GM19351 (cell line): ENCODE results near the gene INCA1.

Experiments
- ATAC-seq: cut with Tn5 transposase; IDR thresholded peaks from one replicate; pipeline ENCODE4 v1.9.1; 2021; ENCODE audit warnings: mild to moderate bottlenecking, moderate library complexity; ENCODE audit not compliant: unreplicated experiment

Gene INCA1

DNA sequence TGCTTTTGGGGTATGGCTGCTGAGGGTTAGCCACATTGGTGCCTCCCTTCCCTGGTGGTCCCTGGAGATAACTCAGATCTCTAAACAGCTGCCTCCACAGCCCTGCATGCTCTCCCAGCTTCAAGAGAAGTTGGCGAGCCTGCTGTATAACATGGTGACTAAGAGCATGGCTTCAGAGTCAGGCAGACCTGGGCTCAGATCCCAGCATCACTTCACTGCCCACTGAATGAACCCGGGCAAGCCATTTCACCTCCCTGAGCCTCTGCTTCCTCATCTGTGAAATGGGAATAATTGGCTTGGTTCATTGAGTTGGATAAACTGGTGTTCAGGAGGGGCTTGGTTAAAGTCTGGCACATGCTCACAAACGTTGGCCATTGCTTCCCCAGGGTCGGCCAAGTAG, 17.0 kb upstream of the INCA1 start:
- no peak for ATAC-seq

DNA sequence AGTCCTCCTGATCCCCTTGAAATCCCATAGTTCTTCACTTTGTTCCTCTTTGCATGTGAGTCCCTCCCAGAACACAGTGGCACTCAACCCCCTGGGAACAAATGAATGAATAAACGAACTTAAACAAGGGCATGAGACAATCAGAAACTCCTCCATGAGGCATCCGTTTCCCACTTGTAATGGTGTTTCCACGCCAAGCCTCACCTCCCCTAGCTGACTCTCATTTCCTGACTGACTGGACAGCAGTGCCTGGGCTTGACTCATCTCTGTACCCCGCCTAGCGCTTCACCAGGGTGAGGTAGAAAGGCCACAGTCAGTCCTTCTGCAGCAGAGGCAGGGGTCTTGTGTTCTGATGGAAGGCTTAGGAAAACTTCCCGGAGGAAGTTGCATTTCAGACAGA, 14.6 kb upstream of the INCA1 start:
- peak; percentile 43 for ATAC-seq

DNA sequence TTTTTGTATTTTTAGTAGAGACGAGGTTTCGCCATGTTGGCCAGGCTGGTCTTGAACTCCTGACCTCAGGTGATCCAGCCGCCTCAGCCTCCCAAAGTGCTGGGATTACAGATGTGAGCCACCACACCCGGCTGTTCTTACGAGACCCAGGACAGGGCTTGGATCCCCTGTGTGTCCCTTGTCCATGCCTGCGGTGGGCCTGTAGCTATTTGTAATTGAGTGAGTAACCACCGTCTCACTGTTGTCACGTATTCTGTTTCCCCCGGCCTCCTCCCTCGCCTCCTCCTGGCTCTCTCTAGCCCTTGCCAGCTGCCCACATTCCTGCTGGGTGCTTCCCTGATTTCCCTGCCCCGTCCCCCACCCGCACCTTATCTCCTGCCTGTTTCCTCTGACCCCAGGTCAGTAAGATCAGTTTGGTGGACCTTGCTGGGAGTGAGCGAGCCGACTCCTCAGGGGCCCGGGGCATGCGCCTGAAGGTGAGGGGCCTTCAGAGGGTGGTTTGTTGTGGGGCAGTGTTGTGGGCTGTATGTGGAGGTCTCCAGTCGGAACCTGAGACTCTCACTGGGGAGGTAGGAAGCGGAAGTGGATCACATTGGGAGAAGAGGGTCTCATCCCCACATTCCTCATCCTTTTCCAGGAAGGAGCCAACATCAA, 6.0 kb upstream of the INCA1 start:
- no peak for ATAC-seq

DNA sequence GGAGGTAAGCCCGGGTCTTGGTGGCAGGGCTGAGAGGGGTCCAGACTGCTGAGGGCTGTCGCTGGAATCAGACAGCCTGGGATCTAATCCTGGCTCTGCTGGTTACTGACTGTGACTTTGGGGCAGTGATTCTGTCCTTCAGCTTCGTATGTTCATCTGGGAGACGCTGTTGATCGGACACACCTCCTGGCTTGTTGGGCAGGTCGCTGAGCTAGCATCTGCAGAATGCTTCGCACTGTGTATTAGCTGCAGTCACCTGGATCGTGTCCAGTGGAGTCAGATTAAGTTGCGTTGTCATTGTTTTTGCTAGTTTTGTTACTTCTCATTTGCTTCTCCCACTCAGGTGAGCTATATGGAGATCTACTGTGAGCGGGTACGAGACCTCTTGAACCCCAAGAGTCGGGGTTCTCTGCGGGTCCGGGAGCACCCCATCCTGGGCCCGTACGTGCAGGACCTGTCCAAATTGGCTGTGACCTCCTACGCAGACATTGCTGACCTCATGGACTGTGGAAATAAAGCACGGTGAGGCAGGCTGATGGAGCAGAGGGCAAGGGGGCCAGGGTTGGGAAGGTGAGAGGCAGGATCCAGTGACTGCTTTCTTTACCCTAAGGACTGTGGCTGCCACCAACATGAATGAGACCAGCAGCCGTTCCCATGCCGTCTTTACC, 4.9 kb upstream of the INCA1 start:
- no peak for ATAC-seq

DNA sequence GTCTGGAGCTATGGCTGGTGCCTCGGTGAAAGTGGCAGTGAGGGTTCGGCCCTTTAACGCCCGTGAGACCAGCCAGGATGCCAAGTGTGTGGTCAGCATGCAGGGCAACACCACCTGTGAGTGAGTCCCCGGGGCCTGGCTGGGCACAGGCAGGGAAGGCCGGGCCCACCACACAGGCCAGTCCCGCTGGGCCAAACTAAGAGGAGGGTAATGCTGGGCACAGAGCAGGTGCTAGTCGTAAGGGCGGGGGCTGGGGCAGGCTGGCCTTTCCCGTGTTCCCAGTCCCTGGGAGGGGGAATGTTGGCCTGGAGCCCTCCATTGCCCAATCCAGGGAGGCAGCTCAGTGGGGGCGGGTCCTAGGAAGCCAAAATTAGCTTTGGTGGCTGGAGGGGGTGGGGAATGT, 2.9 kb upstream of the INCA1 start:
- ATAC-seq, result no peak

DNA sequence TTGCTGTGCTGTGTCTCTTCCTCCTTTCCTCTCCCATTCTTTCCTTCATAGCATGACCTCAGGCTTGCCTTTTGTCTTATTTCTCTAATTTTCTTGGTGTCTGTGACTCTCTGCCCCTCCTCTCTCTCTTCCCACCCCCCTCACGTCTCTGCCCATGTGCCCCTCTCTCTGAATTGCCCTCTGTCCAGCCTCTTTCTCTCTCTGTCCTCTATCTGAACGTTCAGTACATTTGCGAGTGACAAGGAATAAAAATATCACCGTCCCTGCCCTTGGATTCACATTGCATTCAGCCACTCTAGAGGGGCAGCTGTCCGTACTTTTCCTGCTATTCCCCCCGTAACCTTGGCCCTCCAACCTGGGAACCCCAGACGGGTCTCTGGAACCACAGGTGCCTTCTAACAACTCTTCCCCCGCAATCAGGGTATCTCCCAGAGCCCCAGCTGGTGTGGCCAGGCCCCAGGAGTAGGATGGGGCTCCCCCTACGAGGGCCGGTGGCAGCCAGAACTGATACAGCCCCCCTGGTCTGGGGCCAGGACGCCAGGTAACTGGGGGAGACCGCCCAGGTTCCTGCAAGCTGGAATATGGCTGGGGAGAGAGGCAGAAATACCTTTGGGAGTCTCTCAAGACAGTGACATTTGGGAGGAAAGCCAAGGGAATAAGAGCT, 2.2 kb upstream of the INCA1 start:
- ATAC-seq, result no peak

DNA sequence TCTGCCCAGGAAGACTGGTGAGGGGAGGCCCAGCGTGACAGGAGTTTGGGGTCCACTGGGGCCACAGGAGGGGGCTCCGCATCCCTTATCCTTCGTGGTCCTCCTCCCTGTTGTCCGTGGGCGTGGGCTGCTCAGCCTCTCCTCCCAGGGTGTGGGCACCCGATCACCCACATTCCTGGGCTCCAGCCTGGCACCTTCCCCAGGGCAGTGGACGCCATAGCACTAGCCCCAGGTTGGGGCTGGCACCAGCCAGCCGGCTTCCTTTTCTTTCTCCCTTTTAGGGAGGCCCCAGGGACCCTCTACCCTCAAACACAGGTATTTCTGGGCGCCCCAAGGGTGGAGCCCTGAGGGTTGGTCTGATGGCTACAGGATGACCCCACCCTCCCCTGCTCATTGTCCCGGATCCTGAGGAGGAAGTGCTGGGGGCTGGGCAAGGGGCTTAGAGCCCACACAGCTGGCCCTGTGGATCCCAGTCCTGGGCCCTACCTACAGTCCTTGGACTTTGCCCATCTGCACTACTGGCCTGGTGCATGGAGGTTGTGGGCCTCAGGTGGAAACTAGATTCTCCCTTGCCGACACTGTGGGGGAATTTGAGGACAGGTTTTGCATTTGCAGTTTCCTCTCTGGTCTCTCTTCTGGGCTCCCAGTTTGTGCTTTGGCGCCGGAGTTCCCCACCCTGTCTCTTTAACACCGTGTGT, 1.6 kb upstream of the INCA1 start:
- no peak for ATAC-seq

DNA sequence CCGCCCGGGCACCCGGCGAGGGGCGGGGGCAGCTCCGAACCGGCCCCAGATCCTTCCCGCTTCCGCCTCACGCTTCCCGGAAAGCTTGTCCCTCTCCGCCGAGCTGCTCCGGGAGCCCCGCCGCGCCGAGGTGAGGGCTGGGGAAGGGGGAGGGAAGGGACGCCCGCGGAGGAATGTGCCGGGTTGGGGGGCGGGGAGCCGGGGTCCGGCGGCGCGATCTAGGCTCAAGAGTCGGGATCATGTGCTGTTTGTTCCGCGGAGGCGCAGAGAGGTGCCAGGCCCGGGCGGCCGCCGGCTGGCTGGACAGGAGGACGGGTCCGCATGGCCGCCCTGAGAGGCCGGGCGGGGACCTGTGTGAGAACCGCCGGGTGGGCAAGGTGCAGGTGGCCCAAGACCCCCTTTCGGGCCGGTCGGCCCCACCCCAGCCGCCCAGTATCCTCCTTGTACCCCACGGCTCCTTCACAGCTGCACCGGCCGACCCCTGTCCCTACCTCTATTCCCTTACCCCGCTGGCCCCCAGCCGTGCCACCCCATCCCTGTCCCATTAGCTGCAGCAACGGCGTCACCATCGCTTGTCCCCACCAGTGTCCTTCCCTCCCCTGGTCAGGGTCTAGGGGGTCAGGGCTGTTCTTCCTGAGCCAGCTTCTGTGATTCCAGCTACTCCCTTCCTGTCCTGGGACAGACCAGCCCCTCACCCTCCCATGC, 857 bp upstream of the INCA1 start:
- ATAC-seq, result no peak

DNA sequence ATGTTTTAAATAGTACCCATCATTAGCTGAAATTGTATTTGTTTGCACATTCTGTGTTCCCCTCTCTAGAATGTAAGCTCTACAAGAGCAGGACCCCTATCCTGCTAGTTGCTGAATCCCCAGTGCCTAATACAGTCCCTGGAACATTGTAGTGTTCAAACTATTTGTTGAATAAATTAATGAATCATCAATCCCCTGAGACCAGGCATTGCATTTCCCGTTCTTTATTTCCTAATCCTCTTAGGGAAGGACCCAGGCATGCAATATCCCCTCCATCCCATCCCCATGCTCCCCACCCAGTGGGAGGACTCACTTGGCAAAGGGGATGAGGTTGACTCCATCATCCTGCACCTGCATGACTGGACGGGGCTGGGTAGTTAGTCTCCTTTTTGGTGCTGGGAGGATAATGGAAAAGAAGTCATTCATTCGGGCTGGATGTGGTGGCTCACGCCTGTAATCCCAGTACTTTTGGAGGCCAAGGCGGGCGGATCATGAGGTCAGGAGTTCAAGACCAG, 3.2 kb downstream of the INCA1 start:
- ATAC-seq, result no peak

DNA sequence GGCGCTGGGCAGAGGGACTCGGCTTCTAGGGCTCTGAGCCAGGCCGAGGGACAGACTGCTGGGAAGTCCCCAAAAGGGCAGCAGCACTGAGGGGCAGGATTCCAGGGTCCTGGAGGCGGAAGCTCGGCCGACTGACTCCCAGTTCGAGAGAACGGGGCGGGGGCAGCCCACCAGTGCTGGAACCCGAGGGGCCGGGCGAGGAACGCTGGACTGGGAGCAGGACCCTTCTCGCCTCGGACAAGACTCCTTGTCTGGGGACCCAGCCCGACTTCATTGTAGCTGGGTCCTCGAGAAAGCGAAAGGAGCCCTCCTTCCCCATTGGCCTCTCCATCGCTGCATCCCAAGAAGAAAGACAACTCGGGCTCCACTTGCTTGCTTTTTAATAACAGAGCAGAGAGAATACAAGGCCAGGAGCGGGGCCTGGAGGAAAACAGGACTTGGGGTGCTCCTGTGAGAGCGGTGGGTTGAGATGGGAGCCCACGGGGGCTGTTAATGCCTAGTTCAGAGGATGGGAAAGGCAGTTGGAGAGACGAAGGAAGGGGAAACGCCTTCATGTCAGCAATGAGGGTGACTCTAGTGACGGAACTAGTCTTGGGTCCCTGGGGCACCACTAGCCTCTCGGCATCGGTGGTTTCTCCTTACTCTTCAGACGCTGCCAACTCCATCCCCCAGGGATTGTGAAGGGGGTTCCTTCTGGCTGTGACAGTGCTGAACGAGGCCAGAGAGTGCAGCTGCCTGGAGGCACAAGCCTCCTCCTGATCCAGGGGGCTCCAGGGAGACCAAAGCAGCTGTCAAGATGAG, 9.4 kb downstream of the INCA1 start:
- no peak for ATAC-seq

DNA sequence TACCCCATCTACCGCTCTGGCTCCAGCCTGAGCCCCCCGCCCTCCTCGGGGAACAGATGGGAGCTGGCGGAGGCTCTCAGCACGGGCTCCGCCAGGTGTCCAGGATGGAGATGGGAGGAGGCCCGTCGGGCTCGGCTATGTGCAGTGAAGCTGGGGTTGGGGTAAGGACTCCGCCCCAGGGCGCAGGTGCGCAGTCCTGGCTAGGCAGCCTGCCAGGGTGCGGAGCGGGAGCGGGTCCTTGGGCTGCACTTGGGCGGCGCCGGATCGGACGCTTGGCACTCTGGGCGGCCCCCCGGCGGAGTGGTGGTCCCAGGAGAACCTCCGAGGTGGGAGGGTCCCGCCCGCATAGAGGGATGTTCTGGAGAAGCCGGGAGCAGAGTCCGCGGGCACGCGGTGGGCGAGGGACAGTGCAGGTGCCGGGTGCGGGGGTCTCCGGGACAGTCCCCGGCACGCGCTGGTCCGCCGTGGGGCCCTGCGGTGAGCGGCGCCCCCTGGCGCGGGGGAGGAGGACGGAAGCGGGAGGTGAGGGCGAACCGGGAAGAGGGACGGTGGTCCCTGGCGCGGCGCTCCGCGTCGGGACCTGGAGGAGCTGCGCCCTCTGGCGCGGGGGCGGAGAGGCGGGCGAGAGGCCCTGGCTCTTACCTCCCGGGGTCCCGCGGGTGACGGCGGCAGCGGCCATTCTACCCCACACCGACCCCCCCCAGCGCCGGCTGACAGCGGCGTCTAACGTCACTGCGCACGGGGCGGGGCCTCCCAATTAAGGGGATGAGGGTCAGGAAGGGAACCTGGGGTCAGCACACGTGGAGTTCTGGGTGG, 10.2 kb downstream of the INCA1 start, which contains the start of gene CAMTA2:
TSS of gene CAMTA2 (minus strand) at position 725 of the 816 bp plus-strand sequence. CDS start 1,453 bp downstream, outside the sequence.
- peak; percentile 66 for ATAC-seq

DNA sequence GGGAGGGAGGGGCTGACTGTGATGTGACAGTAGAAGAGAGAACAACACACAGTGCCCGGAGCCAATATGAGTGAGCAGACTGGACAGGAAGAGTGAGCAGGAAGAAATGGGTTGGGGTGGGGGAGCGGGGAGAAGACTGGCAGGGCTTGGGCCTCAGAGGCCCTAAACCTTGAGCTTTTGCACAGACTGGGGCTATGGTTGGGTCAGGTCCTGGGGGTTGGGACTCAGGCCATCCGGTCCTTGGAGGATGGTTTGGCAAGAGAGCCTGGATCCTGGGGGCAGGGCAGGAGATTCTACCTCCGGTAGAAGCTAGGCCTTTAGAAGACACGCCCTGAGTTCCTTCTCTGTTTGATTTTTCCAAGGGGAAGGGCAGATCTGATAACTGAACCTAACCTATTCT, 10.9 kb downstream of the INCA1 start:
- no peak for ATAC-seq

DNA sequence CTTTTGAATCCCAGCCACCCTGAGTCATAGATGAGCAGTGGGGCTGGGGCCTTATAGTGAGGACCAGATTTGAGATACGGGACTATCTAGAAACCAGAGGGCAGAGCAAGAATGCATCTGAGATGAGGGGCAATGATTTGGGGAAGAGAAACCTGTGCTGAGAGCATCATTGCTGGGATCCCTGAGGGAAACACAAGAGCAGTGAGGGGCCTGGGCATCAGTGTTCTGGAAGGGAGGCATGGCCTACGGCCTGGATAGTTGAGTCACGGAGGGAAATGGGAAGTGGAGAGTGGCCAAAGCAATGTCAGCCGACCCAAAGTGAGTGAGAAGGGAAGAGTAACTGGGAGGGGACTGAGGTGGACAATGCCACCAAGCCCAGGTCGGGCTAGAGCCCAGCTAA, 15.0 kb downstream of the INCA1 start:
- ATAC-seq, result no peak

DNA sequence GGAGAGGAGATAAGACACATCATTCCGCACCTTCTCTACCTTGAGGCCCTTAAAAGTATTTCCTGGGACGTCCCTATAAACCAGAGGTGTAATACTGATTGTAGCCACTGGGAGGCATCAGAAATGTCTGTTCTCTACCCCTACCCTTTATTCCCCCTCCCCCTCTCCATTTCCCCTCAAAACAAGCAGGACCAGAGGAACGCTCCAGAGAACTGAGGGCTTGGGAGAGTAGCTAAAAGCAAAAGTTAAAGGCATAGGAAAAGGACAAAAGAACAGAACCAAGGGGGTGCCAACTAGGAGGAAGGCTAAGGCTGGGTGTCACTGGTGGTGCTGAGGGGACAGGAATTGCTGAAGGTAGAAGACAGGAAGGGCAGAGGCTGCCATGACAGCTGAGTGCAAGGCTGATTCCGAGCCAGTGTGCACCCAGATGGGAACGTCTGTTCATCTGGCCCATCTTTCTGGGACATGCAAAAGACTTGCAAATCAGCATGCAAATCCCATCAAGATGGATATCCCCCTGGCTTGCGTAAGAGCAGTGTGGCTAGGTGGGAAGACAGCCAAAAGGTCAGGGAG, 16.6 kb downstream of the INCA1 start:
- no peak for ATAC-seq

DNA sequence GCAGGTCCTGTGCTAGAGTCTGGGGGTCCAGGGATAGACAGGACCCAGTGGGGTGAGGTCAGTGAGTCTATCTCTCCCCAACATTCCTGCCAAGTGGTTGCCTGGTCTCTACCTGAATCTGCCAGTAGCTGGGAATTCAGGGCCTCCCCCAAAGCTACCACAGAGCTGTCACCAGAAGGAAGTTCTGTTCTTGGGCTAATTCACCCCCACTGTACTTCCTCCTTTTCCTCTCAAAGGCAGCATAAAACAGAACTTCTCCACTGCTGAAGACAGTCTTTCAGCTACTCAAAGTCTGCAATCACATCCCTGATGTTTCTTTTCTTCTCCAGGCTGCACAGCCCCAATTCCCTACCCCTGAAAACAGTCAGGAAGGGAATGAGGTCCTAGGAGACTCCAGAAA, 18.6 kb downstream of the INCA1 start:
- no peak for ATAC-seq

DNA sequence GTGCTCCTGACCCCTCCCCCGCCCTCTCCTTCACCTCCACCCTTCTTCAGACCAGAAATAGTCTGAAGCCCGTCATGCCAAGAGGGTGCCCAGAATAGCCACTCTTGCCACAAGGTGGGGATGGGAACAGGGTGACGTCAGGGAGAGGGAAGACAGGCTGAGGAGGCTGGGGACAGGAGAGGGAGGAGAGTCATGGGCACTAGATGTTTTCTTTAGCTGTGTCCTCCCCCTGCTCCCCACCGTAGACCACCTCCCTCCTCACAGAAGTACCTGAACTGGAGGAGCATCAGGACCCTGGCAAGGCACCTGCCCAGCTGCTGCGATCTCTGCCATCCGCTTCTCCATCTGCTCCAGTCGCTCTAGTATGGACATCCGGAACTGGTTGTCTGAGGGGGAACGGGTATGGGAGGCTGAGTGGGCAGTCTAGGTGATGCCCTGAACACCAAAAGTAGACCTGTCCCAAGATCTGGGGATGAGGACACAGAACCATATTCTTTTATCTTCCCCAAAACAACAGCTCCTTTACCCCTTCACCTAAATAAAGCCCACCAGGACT, 23.1 kb downstream of the INCA1 start:
- ATAC-seq, result no peak

DNA sequence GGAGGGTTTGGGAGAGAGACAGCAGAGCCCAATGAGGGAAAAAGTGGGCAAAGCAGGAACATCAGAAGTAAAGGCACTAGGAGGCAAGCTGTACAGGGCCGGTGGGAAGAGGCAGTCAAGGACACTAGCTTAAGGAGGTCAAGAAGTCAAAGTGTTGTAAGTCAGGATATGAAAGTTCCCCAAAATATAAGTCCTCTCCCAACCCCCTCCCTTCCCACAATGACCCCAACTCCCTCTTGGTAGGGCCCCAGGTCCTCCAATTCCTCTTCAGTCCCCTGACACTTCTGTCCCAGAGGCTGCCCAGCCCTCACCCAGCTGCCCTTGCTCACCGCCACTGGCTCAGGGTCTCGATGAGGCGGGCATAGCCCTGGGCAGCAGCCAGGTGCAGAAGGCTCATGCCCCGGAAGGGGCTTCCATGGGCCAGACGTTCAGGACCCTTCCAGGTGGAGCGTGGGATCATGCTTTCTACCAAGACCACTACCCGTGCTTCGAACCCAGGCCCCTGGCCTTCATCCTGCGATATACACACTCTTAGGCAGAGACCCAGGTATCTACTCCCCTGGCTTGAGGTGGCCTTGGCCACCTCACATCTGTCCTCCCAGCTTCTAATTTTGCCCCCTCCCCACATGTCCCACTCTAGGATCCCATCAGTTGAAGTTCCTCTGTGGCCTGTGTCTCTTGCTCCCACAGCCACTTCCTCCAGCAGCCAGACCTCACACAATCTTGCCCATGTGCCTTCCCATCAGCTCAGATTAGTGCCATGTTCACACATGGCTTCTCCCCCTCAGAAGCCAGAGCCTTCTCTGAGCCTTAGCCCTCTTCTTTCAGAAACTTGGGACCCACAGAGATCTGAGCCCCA, 23.8 kb downstream of the INCA1 start:
- no peak for ATAC-seq

DNA sequence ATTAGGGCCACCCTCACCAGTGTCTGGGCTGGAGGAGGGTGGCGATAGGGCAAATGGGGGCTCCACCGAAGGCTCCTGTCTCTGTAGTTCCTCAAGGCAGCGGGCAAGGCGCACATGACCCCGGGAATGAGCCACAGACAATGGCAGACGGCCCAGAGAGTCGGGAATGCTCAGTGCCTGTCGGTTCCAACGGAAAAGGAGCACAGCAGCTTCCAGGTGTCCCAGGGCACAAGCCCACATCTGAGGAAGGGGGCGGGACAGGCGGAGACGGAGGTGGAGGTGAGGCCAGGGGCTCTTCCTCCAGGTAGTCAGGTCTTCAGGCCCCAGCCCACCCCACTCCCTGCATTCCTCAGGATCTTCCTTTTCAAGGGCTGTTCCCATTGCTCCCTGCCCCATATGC, 24.6 kb downstream of the INCA1 start:
- ATAC-seq, result no peak
